Central memory CD8-positive, alpha-beta T cell (primary cell): ENCODE results near the gene CBX5.

Experiments
- ATAC-seq: fragments of 150-1000 bp; cut with Tn5 transposase; replicated peaks from 2 replicates; pipeline ENCODE4 v1.10.0; 2022; ENCODE audit warnings: mild to moderate bottlenecking, moderate FRiP score, moderate number of reproducible peaks; ENCODE audit not compliant: poor library complexity, severe bottlenecking; ENCODE audit errors: extremely low read depth
- DNase-seq, 2 donors: peaks; one replicate each; pipeline ENCODE4 v3.0.0; 2021; ENCODE audit warnings: low spot score in 2 of 2
- H3K27ac Mint-ChIP-seq: one replicate; pipeline ENCODE4 v1.8.0; 2022; ENCODE audit warnings: low read depth, mild to moderate bottlenecking, moderate library complexity, mixed read lengths
- H3K27me3 Mint-ChIP-seq: one replicate; pipeline ENCODE4 v1.8.0; 2022; ENCODE audit warnings: mixed read lengths
- H3K36me3 Mint-ChIP-seq: one replicate; pipeline ENCODE4 v1.8.0; 2022; ENCODE audit warnings: mild to moderate bottlenecking, moderate library complexity, mixed read lengths; ENCODE audit not compliant: insufficient read depth
- H3K4me1 Mint-ChIP-seq: one replicate; pipeline ENCODE4 v1.8.0; 2022; ENCODE audit warnings: mixed read lengths
- H3K4me3 Mint-ChIP-seq: one replicate; pipeline ENCODE4 v1.8.0; 2022; ENCODE audit warnings: mild to moderate bottlenecking, moderate library complexity, mixed read lengths
- H3K9me3 Mint-ChIP-seq: one replicate; pipeline ENCODE4 v1.8.0; 2022; ENCODE audit warnings: mixed read lengths

CBX5 gene

DNA sequence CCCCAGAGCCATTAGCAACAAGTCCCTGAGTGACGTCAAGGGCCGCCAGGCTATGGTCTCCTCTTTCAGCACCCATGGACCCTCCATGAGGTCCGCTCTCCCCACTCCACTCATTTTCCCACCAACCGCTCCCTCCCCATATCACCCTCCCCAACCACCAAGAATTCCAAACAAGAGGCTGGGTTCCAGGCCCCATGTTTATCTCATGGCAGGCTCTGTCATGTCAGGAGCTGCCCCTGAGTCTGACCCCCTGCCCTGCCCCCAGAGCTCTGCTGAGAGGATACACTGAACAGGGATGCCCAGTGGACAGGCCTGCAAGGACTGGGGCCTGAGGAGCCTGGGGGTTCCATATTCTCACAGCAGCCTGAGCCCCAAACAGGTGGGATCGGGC, 69.5 kb downstream of the CBX5 start:
- no peaks in the 10 kb centered on the region for H3K9me3 Mint-ChIP-seq
- no peak overlapping the region for H3K27ac Mint-ChIP-seq
- no peak overlapping the region for H3K4me3 Mint-ChIP-seq
- DNase-seq (no peak), ATAC-seq (no peak)
- H3K27me3 Mint-ChIP-seq = peaks cover 35% of the 10 kb centered on the region
- peaks cover 7% of the 10 kb centered on the region for H3K4me1 Mint-ChIP-seq
- H3K36me3 Mint-ChIP-seq = no peaks in the 10 kb centered on the region

DNA sequence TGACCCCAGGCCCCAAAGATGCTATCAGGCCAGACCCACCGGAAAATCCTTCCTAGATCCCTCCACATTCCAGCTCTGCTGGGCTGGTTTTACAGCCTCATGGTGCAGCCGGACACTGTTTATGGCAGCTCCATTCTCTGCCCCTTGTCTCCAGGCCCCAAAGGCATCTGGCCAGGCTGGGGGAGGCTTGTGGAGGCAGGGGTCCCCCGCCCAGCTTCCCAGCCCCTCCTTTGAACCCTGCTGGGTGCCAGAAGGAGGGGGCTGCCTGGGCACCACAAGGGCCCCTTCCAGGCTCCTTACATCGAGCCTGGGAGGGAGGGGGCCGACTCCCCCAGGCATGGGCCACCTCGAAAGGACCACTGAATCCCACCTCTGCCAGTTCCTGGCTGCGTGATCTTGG, 71.3 kb downstream of the CBX5 start:
- no peak for ATAC-seq
- Mint-ChIP-seq H3K27ac (no peak overlapping the region), H3K36me3 (no peaks in the 10 kb centered on the region), H3K4me3 (no peak overlapping the region), H3K4me1 (peaks cover 7% of the 10 kb centered on the region), H3K9me3 (no peaks in the 10 kb centered on the region), H3K27me3 (peaks cover 53% of the 10 kb centered on the region)
- DNase-seq = no peak

DNA sequence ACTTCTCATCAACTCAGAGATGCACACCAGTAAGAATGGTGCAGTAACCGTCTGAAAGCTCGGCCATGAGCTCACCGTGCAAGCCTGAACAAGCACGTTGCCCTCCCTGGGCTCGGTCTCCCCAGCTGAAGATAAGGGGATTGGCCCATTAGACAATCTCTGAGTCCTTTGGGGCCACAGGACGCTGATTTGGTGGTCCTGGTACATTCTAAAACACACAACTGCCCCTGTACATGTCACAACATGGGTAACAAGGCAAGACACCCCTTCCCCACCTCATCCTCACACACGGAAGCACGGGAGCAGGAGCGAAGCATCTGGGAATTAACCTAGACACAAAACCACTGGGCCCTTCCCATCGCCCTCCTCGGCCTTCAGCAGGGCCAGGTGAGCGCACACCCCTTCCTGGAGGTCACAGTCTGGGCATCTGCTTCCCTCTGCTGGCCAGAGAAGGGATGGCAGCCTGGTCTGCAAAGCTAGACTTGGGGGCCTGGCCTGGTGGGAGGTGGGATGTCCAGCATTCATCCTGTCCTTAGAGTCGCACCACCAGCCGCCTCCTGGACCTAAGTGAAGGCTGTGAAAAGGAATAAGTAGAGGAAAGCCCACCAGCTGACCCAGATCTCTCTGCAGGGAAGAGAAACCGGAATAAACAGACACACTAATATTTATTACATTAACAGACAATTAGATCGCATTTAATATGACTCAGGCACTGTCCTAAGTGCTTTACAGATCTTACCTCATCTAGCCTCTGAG, 72.2 kb downstream of the CBX5 start:
- H3K27ac Mint-ChIP-seq = no peak overlapping the region
- peaks cover 7% of the 10 kb centered on the region for H3K4me1 Mint-ChIP-seq
- DNase-seq = peak; percentile 60 to 69
- no peak overlapping the region for H3K4me3 Mint-ChIP-seq
- H3K27me3 Mint-ChIP-seq = peaks cover 61% of the 10 kb centered on the region
- no peaks in the 10 kb centered on the region for H3K36me3 Mint-ChIP-seq
- no peaks in the 10 kb centered on the region for H3K9me3 Mint-ChIP-seq
- ATAC-seq = peak; percentile 64

DNA sequence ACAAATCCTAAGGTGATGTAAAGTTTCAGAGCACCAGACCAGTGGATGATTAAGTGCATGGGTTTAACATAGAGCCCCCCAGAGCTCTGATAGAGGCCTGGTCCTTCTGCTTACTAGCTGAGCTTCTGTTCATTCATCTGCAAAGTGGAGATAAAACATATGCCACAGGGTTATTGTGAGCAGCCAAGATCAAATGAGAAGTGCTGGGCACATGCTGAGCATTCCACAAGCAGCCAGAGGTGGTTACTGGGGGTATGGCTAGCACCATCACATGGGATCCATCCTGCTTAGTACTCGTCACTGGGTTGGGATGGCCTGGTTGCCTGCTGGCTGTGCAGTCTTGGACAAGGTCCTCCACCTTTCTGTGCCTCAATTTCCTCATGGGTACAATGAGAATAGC, 73.1 kb downstream of the CBX5 start:
- DNase-seq (no peak), ATAC-seq (no peak)
- no peak overlapping the region for H3K4me3 Mint-ChIP-seq
- peaks cover 7% of the 10 kb centered on the region for H3K4me1 Mint-ChIP-seq
- no peaks in the 10 kb centered on the region for H3K9me3 Mint-ChIP-seq
- H3K27me3 Mint-ChIP-seq = peaks cover 70% of the 10 kb centered on the region
- H3K36me3 Mint-ChIP-seq = no peaks in the 10 kb centered on the region
- H3K27ac Mint-ChIP-seq = no peak overlapping the region

DNA sequence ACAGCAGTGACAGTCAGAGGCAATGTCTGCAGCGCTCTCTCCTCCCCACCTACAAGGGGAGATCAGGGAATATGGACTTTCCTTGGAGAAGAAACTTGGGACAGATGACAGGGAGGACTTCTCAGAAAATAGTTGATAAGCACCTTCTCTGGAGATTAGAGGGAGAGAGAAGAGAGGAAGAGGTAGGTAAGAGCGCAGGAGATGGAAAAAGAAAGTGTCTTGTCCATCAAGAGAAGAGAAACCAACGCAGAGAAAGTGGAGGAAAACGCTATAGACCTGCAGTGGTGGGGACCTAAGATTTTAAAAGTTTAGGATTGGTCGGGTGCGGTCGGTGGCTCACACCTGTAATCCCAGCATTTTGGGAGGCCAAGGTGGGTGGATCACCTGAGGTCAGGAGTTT, 75.6 kb downstream of the CBX5 start:
- no peak for DNase-seq

DNA sequence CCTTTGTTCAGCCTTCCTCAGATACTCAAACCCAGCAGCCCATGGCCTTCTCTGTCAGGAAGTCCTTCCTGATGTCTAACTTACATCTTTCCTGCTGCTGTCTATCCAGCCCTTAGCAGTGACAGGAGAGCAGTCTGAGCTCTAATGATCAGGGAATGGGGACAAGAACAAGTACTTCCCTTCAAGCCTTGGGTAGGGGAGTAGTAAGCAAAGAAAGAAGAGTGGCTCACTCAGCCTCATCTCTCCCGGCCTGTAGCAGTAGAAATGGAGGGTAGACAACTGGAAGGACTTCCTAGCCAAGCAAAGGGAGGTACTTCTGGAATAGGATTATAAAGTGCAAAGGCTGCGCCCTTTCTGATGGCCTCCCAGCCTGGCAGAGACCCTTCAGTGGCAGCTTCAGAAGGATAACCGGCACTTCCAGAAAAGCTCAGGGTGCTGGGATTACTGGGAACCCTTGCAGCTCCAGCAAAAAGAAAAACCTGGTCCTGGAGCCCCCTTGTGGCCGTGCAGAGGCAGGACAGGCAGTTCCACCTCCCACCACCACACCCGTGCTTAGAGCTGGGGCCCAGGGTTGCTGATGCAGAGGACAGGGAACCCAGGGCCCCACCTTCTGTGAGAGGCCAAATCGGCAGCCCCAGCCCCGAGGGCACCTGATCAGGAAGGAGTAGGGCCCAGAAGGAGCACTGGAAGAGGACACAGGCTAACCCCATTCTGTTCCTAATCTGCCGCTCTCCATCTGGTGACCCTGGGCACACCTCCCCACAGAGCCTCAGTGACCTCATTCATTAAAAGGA, 78.7 kb downstream of the CBX5 start:
- DNase-seq (peak; percentile 48 to 53), ATAC-seq (peak; percentile 85)
- H3K4me1 Mint-ChIP-seq = no peaks in the 10 kb centered on the region
- H3K27ac Mint-ChIP-seq = no peak overlapping the region
- no peaks in the 10 kb centered on the region for H3K9me3 Mint-ChIP-seq
- peaks cover 99% of the 10 kb centered on the region for H3K27me3 Mint-ChIP-seq
- no peak overlapping the region for H3K4me3 Mint-ChIP-seq
- no peaks in the 10 kb centered on the region for H3K36me3 Mint-ChIP-seq

More for the DNA sequence above, 75.6 kb downstream of the CBX5 start:
- Mint-ChIP-seq H3K27me3 (peaks cover 90% of the 10 kb centered on the region), H3K4me3 (no peak overlapping the region), H3K27ac (no peak overlapping the region), H3K4me1 (peaks cover 7% of the 10 kb centered on the region), H3K36me3 (no peaks in the 10 kb centered on the region), H3K9me3 (no peaks in the 10 kb centered on the region)
- no peak for ATAC-seq

DNA sequence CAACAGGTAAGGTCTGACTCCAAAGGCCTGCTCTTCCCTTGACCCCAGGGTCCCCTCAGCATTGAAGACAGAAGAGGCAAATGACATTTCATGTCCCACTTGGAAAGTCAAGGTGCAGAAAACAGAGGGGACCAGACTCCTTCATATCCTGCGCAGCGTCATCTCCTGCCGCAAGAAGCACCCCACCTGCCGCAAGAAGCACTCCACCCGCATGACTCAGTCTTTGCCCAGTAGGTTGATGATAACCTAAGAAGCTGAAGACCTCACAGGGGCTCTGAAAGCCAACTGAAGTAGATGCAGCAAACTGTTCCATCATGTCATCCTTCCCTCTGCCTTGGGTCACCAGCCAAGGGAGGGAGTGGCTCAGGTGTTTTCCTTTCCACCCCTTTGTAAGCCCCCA, 79.5 kb downstream of the CBX5 start:
- H3K36me3 Mint-ChIP-seq = no peaks in the 10 kb centered on the region
- H3K4me3 Mint-ChIP-seq = no peak overlapping the region
- H3K27ac Mint-ChIP-seq = no peak overlapping the region
- no peaks in the 10 kb centered on the region for H3K4me1 Mint-ChIP-seq
- no peak for ATAC-seq
- peaks cover 99% of the 10 kb centered on the region for H3K27me3 Mint-ChIP-seq
- no peaks in the 10 kb centered on the region for H3K9me3 Mint-ChIP-seq
- DNase-seq = no peak

DNA sequence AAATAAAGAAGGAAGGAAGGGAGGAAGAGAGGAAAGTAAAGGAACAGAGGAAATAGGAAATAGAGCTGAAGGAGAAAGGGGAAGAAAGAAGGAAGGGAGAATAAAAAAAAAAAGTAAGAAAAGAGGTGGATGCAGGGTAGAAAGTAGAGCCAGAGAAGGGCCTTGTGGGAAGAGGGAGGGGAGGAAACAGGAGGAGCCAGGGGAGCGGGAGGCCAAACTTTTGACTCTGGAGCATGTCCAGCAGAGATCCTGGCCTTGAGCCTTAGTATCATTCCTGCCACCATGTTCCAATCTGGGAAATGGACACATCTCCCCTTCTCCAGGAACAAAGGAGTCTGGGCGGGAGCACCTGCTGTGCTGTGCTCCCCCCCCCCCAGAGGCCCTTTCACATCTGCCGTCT, 80.0 kb downstream of the CBX5 start:
- H3K27ac Mint-ChIP-seq = no peak overlapping the region
- ATAC-seq = no peak
- H3K36me3 Mint-ChIP-seq = no peaks in the 10 kb centered on the region
- DNase-seq = no peak
- no peak overlapping the region for H3K4me3 Mint-ChIP-seq
- peaks cover 99% of the 10 kb centered on the region for H3K27me3 Mint-ChIP-seq
- H3K9me3 Mint-ChIP-seq = no peaks in the 10 kb centered on the region
- H3K4me1 Mint-ChIP-seq = no peaks in the 10 kb centered on the region

DNA sequence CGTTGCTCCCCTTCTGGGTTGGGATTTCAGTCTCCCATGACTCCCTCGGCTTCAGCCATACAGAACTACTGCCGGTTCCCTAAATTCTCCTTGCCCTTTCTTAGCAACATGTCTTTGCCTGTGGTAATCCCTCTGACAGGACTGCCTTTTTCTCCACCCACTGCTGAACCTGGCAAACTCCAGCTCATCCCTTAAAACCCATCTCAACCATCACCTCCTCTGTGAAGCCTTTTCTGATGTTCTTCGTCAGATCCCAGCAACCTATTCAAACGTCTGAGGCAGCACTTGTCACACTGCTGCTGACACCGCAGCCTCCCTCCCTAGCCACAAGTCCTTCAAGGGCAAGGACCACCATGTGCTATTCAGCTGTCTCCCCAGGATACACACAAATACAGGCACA, 80.9 kb downstream of the CBX5 start:
- no peak for ATAC-seq
- peaks cover 99% of the 10 kb centered on the region for H3K27me3 Mint-ChIP-seq
- DNase-seq = no peak
- no peak overlapping the region for H3K4me3 Mint-ChIP-seq
- no peaks in the 10 kb centered on the region for H3K9me3 Mint-ChIP-seq
- H3K4me1 Mint-ChIP-seq = no peaks in the 10 kb centered on the region
- no peaks in the 10 kb centered on the region for H3K36me3 Mint-ChIP-seq
- H3K27ac Mint-ChIP-seq = no peak overlapping the region

DNA sequence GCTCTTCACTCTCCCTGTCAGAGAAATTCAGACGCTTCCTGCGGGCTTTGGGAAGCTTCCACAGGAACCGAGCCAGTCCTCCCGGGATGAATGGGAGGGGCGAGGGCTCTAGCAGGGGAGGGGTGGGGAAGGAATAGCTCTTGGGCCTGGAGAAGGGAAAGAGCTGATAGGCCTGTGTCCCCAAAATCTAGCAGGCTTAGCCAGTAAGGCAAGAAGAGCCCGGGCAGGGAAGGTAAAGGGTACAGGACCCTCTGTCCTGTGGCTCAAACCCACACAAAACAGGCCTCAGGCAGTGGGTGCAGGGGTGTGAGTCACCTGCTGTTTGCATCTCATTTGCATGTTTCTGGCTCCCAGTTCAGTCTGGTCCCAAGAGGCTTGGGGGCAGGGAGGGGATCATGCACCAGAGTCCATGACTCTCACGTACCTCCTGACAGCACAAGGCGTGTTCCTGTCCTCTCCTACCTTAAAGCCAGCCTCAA, 82.5 kb downstream of the CBX5 start:
- no peak overlapping the region for H3K27ac Mint-ChIP-seq
- DNase-seq = no peak

DNA sequence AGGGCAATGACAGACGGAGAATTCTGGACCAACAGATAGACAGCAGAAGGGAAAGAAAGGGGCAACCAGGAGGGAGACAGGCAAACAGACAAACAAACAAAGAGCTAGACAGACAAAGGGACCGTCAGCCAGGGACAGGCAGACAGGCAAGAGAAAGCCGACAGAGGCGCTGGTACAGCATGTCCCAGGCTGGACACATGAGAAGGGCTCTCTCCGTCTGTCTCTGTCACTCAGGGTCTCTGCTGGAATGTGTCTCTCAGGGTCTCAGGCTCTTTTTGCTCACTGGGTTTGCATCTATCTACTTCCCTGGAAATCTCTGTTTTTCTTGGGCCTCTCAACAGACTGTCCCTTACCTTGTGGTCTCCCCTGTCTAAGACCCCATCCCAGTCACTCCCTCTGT, 82.9 kb downstream of the CBX5 start:
- Mint-ChIP-seq H3K27me3 (peaks cover 100% of the 10 kb centered on the region), H3K27ac (no peak overlapping the region), H3K4me3 (no peak overlapping the region), H3K9me3 (no peaks in the 10 kb centered on the region), H3K4me1 (no peaks in the 10 kb centered on the region), H3K36me3 (no peaks in the 10 kb centered on the region)
- no peak for ATAC-seq
- no peak for DNase-seq

More for the DNA sequence above, 82.5 kb downstream of the CBX5 start:
- no peak overlapping the region for H3K4me3 Mint-ChIP-seq
- no peaks in the 10 kb centered on the region for H3K36me3 Mint-ChIP-seq
- H3K4me1 Mint-ChIP-seq = no peaks in the 10 kb centered on the region
- no peaks in the 10 kb centered on the region for H3K9me3 Mint-ChIP-seq
- ATAC-seq = no peak
- peaks cover 100% of the 10 kb centered on the region for H3K27me3 Mint-ChIP-seq

DNA sequence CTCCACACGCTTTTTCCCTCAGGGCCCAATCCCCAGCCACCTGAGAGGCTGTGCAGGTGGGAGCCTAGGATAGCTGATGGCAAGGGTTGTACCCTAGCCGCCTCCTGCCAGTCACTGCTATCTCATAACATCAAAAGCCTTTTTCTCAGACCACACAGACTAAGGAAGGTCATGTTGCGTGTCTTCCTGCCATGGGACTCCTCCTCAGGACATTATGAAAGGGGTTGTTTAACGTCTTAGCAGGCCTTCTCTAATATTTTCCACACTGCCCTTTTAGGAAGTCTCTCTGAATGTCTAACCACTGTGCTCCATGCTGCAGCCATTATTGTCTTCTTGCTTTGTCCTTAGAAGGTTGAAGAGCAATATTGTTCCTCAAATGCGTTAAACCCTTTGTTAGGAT, 83.5 kb downstream of the CBX5 start:
- DNase-seq = no peak
- no peak overlapping the region for H3K27ac Mint-ChIP-seq
- H3K4me1 Mint-ChIP-seq = no peaks in the 10 kb centered on the region
- H3K36me3 Mint-ChIP-seq = peaks cover 2% of the 10 kb centered on the region
- H3K27me3 Mint-ChIP-seq = peaks cover 96% of the 10 kb centered on the region
- H3K9me3 Mint-ChIP-seq = no peaks in the 10 kb centered on the region
- no peak for ATAC-seq
- H3K4me3 Mint-ChIP-seq = no peak overlapping the region
